ENCODE data around the gene MTCL3.

The MTCL3 gene

GRCh38 chr6:127513425-127513824 is 5.7 kb downstream of the MTCL3 start:
- Histone ChIP-seq H3K4me3 (ENCODE audit: low read depth in 1 of 3, low read length in 3 of 3) (no peak overlapping the region), H3K4me1 (ENCODE audit: control insufficient read depth in 4 of 4, insufficient read depth in 4 of 4, low read length in 3 of 4) (peaks cover 11 to 23% (median 16%) of the 10 kb centered on the region in 4 donors), H3K27ac (ENCODE audit: low read depth in 1 of 2, low read length in 2 of 2) (no peak overlapping the region), H3K9me3 (ENCODE audit: control insufficient read depth in 4 of 4, low read length in 3 of 4) (peaks cover 0 to 4% (median 0%) of the 10 kb centered on the region in 4 donors), H3K9ac (ENCODE audit: low read depth in 1 of 2, low read length in 2 of 2) (no peak overlapping the region), H3K27me3 (ENCODE audit: control insufficient read depth in 4 of 4, insufficient read depth in 4 of 4, low read length in 3 of 4) (peaks cover 0 to 29% (median 6%) of the 10 kb centered on the region in 4 donors), H3K36me3 (ENCODE audit: control insufficient read depth in 4 of 4, insufficient read depth in 3 of 4, low read depth in 1 of 4, low read length in 3 of 4) (no peaks in the 10 kb centered on the region)
- DNase-seq (ENCODE audit: low spot score) = no peak
- TF ChIP-seq, protein P1, sequence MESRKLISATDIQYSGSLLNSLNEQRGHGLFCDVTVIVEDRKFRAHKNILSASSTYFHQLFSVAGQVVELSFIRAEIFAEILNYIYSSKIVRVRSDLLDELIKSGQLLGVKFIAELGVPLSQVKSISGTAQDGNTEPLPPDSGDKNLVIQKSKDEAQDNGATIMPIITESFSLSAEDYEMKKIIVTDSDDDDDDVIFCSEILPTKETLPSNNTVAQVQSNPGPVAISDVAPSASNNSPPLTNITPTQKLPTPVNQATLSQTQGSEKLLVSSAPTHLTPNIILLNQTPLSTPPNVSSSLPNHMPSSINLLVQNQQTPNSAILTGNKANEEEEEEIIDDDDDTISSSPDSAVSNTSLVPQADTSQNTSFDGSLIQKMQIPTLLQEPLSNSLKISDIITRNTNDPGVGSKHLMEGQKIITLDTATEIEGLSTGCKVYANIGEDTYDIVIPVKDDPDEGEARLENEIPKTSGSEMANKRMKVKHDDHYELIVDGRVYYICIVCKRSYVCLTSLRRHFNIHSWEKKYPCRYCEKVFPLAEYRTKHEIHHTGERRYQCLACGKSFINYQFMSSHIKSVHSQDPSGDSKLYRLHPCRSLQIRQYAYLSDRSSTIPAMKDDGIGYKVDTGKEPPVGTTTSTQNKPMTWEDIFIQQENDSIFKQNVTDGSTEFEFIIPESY (IDR thresholded peaks at IDR 0.05) = no peak
- TF ChIP-seq GABPA (IDR thresholded peaks at IDR 0.05 in 1 of 2, conservative IDR thresholded peaks at IDR 0.05 in 1 of 2) (no peak), HNF4A (conservative IDR thresholded peaks at IDR 0.05) (no peak), NR2F2 (IDR thresholded peaks at IDR 0.05) (no peak), REST (IDR thresholded peaks at IDR 0.05) (no peak), TAF1 (conservative IDR thresholded peaks at IDR 0.05) (no peak), RAD21 (IDR thresholded peaks at IDR 0.05) (no peak), HNF4G (IDR thresholded peaks at IDR 0.05) (no peak)
- TF ChIP-seq, protein P2, sequence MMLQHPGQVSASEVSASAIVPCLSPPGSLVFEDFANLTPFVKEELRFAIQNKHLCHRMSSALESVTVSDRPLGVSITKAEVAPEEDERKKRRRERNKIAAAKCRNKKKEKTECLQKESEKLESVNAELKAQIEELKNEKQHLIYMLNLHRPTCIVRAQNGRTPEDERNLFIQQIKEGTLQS (IDR thresholded peaks at IDR 0.05) = no peak

DNA sequence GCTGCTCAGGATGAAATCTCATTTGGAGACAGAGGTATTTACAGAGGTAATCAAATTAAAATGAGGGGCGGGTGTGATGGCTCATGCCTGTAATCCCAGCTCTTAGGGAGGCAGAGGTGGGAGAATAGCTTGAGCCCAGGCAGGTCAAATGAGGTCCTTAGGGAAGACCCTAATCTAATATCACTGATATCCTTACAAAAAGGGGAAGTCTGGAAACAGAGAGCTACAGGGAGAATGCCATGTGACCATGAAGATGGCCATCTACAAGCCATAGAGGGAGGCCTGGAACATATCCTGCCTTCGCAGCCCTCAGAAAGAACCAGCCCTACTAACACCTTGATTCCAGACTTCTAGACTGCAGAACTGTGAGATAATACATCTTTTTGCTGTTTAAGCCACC is 8.3 kb downstream of the MTCL3 start:
- Histone ChIP-seq H3K27me3 (ENCODE audit: control insufficient read depth in 4 of 4, insufficient read depth in 4 of 4, low read length in 3 of 4) (peaks cover 0 to 16% (median 5%) of the 10 kb centered on the region in 4 donors), H3K9ac (ENCODE audit: low read depth in 1 of 2, low read length in 2 of 2) (no peak overlapping the region), H3K27ac (ENCODE audit: low read depth in 1 of 2, low read length in 2 of 2) (no peak overlapping the region), H3K4me3 (ENCODE audit: low read depth in 1 of 3, low read length in 3 of 3) (no peak overlapping the region), H3K36me3 (ENCODE audit: control insufficient read depth in 4 of 4, insufficient read depth in 3 of 4, low read depth in 1 of 4, low read length in 3 of 4) (no peaks in the 10 kb centered on the region), H3K9me3 (ENCODE audit: control insufficient read depth in 4 of 4, low read length in 3 of 4) (peaks cover 0 to 4% (median 0%) of the 10 kb centered on the region in 4 donors), H3K4me1 (ENCODE audit: control insufficient read depth in 4 of 4, insufficient read depth in 4 of 4, low read length in 3 of 4) (peaks cover 6 to 15% (median 10%) of the 10 kb centered on the region in 4 donors)
- no peak for DNase-seq (ENCODE audit: low spot score)
- 76% methylated on average over 2 of the region's 2 CpGs for WGBS
- no peak for TF ChIP-seq JUND (IDR thresholded peaks at IDR 0.05)
- no peak for TF ChIP-seq SP1 (IDR thresholded peaks at IDR 0.05)
- TF ChIP-seq, protein P2 (IDR thresholded peaks at IDR 0.05) = no peak
- TF ChIP-seq, protein P3, sequence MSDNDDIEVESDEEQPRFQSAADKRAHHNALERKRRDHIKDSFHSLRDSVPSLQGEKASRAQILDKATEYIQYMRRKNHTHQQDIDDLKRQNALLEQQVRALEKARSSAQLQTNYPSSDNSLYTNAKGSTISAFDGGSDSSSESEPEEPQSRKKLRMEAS (IDR thresholded peaks at IDR 0.05) = no peak
- no peak for TF ChIP-seq NR2F2 (IDR thresholded peaks at IDR 0.05)
- no peak for TF ChIP-seq REST (IDR thresholded peaks at IDR 0.05)
- TF ChIP-seq YY1 (IDR thresholded peaks at IDR 0.05) = no peak
- TF ChIP-seq FOXA2 (IDR thresholded peaks at IDR 0.05) = no peak
- TF ChIP-seq RAD21 (IDR thresholded peaks at IDR 0.05) = no peak
- no peak for TF ChIP-seq TAF1 (conservative IDR thresholded peaks at IDR 0.05)
- no peak for TF ChIP-seq EGR1 (IDR thresholded peaks at IDR 0.05; ENCODE audit: low read depth in 2 of 2)
- no peak for TF ChIP-seq FOXA1 (IDR thresholded peaks at IDR 0.05)
- TF ChIP-seq, protein P1 (IDR thresholded peaks at IDR 0.05) = no peak
- no peak for TF ChIP-seq GABPA (IDR thresholded peaks at IDR 0.05 in 1 of 2, conservative IDR thresholded peaks at IDR 0.05 in 1 of 2)
- TF ChIP-seq CTCF (IDR thresholded peaks at IDR 0.05; ENCODE audit: low read depth, low read length, missing input control) = no peak
- TF ChIP-seq HNF4G (IDR thresholded peaks at IDR 0.05) = no peak
- no peak for TF ChIP-seq RXRA (IDR thresholded peaks at IDR 0.05)
- TF ChIP-seq HNF4A (conservative IDR thresholded peaks at IDR 0.05) = no peak
